GM12873 (cell line): ENCODE results near the gene B4GALNT4.

ENCODE experiments used
- TF ChIP-seq, protein P1 (sequence below): IDR thresholded peaks from 2 replicates; pipeline ENCODE4 v1.5.1; 2012; ENCODE audit warnings: low read depth, mild to moderate bottlenecking, moderate library complexity, low read length, control low read depth; ENCODE audit not compliant: insufficient read depth; ENCODE audit errors: missing control alignments

The B4GALNT4 gene

GRCh38 chr11:377174-377865, 8.0 kb downstream of the B4GALNT4 start:
- TF ChIP-seq, protein P1, sequence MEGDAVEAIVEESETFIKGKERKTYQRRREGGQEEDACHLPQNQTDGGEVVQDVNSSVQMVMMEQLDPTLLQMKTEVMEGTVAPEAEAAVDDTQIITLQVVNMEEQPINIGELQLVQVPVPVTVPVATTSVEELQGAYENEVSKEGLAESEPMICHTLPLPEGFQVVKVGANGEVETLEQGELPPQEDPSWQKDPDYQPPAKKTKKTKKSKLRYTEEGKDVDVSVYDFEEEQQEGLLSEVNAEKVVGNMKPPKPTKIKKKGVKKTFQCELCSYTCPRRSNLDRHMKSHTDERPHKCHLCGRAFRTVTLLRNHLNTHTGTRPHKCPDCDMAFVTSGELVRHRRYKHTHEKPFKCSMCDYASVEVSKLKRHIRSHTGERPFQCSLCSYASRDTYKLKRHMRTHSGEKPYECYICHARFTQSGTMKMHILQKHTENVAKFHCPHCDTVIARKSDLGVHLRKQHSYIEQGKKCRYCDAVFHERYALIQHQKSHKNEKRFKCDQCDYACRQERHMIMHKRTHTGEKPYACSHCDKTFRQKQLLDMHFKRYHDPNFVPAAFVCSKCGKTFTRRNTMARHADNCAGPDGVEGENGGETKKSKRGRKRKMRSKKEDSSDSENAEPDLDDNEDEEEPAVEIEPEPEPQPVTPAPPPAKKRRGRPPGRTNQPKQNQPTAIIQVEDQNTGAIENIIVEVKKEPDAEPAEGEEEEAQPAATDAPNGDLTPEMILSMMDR = no peak

GRCh38 chr11:377883-378500, 8.7 kb downstream of the B4GALNT4 start:
- TF ChIP-seq, protein P1 = no peak

DNA sequence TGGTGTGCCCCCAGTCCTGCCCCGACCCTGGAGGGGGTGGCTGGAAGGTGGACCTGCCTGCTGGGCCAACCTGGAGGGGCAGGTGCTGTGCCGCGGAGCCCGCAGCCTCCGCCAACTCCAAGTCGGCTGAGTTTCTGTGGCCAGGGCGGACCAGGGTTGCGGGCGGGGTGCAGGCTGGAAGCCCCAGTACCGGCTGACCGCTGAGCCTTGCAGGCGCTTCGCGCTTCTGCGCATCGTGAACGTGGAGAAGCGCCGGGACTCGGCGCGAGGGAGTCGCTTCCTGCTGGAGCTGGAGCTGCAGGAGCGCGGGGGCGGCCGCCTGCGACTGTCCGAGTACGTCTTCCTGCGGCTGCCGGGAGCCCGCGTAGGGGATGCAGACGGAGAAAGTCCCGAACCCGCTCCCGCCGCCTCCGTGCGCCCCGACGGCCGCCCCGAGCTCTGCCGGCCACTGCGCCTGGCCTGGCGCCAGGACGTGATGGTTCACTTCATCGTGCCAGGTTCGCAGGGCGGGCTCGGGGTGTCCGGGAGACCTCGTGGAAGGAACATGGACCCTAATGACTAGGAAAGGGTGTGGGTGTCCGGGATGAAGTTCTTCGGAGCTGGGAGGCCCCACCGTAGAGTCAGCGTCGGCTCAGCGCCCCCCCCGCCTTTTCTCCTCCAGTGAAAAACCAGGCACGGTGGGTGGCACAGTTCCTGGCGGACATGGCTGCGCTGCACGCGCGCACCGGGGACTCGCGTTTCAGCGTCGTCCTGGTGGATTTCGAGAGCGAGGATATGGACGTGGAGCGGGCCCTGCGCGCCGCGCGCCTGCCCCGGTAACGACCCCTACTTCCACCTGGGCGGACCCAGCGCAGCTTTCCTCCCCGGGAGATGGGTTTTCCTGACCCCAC, 10.2 kb downstream of the B4GALNT4 start:
- TF ChIP-seq, protein P1 = no peak

DNA sequence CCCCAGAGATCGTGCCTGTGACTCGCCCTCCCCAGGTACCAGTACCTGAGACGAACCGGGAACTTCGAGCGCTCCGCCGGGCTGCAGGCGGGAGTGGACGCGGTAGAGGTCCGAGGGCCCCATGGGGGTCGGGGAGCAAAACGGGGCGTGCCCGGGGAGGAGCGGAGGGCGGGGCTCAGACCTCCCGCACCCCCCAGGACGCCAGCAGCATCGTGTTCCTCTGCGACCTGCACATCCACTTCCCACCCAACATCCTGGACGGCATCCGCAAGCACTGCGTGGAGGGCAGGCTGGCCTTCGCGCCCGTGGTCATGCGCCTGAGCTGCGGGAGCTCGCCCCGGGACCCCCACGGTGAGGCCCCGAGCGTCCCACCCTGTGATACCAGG, 10.8 kb downstream of the B4GALNT4 start:
- TF ChIP-seq, protein P1 = no peak

GRCh38 chr11:380491-380890, 11.2 kb downstream of the B4GALNT4 start:
- TF ChIP-seq, protein P1 = no peak

GRCh38 chr11:380996-381395, 11.7 kb downstream of the B4GALNT4 start:
- TF ChIP-seq, protein P1 = no peak

DNA sequence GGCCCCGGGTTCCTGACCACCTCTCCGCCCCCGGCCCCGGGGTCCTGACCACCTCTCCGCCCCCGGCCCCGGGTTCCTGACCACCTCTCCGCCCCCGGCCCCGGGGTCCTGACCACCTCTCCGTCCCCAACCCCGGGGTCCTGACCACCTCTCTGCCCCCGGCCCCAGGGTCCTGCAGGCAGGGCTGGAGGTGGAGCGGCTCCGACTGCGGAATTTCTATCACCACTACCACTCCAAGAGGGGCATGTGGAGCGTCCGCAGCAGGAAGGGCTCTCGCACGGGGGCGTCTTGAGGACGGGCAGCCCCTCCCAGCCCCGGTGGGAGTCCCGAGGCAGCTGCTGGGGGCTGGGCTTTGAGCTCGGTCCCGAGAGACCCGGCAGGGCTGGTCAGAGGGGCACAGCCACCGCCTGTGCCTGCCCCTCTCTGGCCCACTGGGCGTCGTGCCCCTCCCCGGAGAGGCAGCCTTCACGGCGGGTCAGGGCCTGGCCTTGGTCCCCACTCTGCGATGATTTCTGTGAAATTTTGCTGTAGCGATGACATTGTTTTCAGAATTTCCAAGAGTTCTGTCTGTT, 12.3 kb downstream of the B4GALNT4 start:
- TF ChIP-seq, protein P1 = no peak
